Ovary (tissue), 3 donors: ENCODE results near the gene CLEC16A.

Source experiments
- CTCF ChIP-seq, 3 donors: fragments of 450-650 bp in 2 of 3; fragments of 200-600 bp in 1 of 3; IDR thresholded peaks; one replicate each; pipeline versions ENCODE4 v1.5.1 to v1.8.0; 2016 to 2022; ENCODE audit warnings: antibody characterized with exemption in 3 of 3, mild to moderate bottlenecking in 1 of 3
- POLR2A ChIP-seq: fragments of 450-650 bp; IDR thresholded peaks from one replicate; pipeline ENCODE4 v1.6.1; 2017; ENCODE audit warnings: antibody characterized with exemption, mild to moderate bottlenecking, moderate library complexity
- donor health status: DM: no; HTN: no; CAD: no.

GRCh38 chr16:11094075-11094856 lies 149.9 kb downstream of the CLEC16A start:
- TF ChIP-seq CTCF (IDR thresholded peaks at IDR 0.05) (no peak), POLR2A (no peak)
